HUDEP-2 (cell line): ENCODE results near the gene COQ10B.
A peak's percentile ranks its signal among the peaks of the same experiment; 100 is the strongest.
"Not testable (repeated sequence)": the region's sequence is repeated elsewhere in the genome, so short reads cannot be mapped to it uniquely, and the experiment has no call there.

Experiments used
- DNase-seq, 76 experiments: peaks; one replicate each; lab custom pipeline; 2025; ENCODE audit not compliant: unreplicated experiment in 76 of 76; lab: John Stamatoyannopoulos, UW

The COQ10B gene

DNA sequence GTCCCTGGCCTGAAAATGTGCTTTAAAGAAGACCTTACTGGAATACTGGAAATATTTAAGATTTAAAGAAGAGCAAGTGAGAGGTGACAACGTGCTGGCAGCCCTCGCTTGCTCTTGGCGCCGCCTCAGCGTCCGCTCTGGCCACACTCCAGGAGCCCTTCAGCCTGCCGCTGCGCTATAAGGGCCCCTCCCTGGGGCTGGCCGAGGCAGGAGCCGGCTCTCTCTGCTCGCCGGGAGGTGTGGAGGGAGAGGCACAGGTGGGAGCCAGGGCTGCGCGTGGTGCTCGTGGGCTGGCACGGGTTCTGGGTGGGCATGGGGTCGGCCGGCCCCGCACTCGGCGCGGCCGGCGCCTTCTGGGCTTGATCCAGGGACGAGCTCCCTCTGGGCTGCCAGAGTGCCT lies 2.9 kb upstream of the COQ10B start:
- no peak for DNase-seq

GRCh38 chr2:197450935-197451358 lies 2.4 kb upstream of the COQ10B start:
- DNase-seq = not testable (repeated sequence)

- no peak for DNase-seq
Observed at GRCh38 chr2:197452754-197453122, 614 bp upstream of the COQ10B start.

GRCh38 chr2:197453914-197454398 lies 604 bp downstream of the COQ10B start:
- peak in 44 of 76 experiments; percentile 37 to 78 (median 58) for DNase-seq

DNA sequence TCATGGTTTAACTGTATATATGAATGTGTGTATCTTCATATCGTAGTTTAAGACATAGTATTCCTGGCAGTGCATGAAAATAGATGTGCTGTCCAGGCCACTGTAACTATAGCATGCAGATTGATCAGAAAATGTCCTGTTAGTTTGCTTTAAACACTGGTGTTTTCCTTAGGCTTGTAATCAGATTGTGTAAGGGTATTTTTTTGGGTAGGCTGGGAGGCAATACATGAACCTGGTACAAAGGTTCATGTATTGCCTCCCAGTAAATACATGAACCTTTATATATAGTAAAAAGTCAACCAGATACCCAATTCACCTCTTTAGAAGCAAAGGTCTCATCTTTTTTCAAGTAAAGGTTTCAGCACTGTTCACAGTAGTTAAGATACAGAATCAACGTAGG lies 1.6 kb downstream of the COQ10B start:
- DNase-seq = no peak

DNA sequence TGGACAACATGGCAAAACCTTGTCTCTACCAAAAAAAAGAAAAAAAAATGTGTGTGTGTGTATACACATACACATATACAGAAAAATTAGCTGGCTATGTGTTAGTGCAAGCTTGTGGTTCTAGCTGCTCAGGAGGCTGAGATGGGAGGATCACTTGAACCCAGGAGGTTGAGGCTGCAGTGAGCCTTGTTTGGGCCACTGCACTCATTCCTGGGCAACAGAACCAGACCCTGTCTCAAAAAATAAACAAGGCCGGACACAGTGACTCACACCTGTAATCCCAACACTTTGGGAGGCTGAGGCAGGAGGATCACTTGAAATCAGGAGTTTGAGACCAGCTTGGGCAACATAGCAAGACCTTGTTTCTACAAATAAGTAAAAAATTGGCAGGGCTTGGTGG lies 2.1 kb downstream of the COQ10B start:
- DNase-seq = no peak

GRCh38 chr2:197460649-197461048 lies 7.3 kb downstream of the COQ10B start:
- peak in 6 of 76 experiments; percentile 5 to 41 (median 14) for DNase-seq

- peak in 9 of 76 experiments; percentile 7 to 31 (median 17) for DNase-seq
Observed at GRCh38 chr2:197461057-197461456, 7.7 kb downstream of the COQ10B start.

DNA sequence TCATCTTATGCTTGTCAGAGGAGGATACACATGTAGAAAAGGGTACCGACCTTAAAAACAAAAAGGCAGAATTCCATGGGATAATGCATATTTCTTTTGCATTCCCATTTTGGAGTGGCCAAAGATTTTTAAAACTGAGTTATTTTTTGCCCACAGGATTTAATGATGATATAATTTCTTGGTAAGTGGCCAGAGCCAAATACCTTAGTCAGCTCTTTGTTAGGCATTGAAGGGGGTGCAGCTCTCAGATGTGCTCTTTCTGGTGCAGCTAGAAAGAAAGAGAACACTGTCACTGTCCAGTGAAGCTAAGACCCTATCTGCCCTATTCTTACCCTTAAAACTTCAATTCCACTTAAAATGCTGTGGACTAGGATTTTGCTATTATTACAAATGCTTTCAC lies 10.8 kb downstream of the COQ10B start:
- no peak for DNase-seq

DNA sequence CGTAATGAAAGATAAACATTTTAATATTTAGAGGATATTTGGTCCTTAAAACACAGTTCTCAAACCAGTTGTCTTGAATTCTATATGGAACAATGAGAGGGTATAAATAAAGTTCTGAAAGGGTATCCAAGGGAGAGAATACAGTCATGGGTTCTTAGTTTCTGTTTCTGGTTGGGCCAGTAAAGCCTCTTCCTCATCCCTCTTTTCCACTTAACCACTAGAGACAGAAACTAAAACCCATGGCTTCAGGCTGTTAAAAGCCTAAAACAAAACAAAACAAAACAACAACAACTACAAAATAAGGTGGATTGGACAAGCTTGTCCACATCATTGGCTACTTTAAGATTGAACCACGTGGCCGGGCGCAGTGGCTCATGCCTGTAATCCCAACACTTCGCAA lies 18.8 kb downstream of the COQ10B start:
- DNase-seq = no peak

DNA sequence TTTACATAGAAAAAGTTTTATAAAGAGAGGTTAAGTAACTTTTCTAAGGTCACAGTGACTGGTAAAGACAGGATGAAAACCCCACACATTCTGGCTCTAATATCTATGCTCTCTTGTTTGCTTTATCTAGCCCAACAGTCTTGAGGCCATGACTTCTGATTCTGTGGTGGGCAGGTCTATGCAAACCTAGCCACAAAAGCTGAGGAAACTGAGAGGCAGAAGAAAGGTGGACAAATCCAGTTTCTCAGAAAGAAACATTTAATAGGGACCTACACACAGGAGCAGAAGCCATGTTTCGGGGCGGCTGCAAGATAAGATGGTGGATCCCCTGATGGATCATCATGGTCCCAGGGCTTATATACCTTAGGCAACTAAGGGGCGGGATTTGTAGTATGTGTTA lies 24.4 kb downstream of the COQ10B start:
- DNase-seq = peak in 43 of 76 experiments; percentile 4 to 64 (median 31)

GRCh38 chr2:197480165-197481036 lies 27.0 kb downstream of the COQ10B start:
- DNase-seq = no peak

DNA sequence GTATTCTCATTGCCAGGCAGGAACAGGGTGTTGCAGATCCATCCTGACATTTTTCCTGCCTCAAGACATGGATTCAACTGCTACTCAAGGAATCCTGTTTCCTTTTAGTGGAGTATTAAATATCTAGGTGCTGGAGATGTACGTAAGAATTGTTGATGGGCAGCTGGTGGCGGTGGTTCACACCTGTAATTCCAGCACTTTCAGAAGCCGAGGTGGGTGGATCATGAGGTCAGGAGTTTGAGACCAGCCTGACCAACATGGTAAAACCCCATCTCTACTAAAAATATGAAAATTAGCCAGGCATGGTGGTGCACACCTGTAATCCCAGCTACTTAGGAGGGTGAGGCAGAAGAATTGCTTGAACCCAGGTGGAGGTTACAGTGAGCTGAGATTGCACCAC lies 30.9 kb downstream of the COQ10B start:
- DNase-seq = not testable (repeated sequence)

GRCh38 chr2:197486175-197486574 lies 32.8 kb downstream of the COQ10B start:
- DNase-seq = no peak

DNA sequence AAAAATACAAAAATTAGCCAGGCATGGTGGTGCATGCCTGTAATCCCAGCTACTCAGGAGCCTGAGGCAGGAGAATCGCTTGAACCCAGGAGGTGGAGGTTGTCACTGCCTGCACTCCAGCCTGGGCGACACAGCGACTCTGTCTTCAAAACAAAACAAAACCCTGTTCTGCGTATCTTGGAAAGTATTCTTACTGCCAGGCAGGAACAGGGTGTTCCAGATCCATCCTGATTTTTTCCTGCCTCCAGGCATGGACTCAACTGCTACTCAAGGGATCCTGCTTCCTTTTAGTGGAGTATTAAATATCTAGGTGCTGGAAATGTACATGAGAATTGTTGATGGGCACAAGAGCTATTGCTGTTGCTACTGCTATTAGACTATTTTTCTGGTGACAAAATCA lies 34.0 kb downstream of the COQ10B start:
- DNase-seq = no peak

GRCh38 chr2:197495433-197496134 lies 42.2 kb downstream of the COQ10B start:
- DNase-seq = no peak

GRCh38 chr2:197496695-197497094 lies 43.3 kb downstream of the COQ10B start:
- no peak for DNase-seq

GRCh38 chr2:197497326-197497725 lies 44.0 kb downstream of the COQ10B start:
- peak in 18 of 76 experiments; percentile 10 to 61 (median 26) for DNase-seq

GRCh38 chr2:197498235-197498936 lies 45.0 kb downstream of the COQ10B start:
- DNase-seq = no peak

- DNase-seq = peak in 39 of 76 experiments; percentile 13 to 68 (median 31)
Observed at GRCh38 chr2:197498937-197499593, 45.7 kb downstream of the COQ10B start.
